SH-SY5Y (cell line): ENCODE results near the gene DPM3.

Experiments used
- GATA2 ChIP-seq: IDR thresholded peaks from 2 replicates; pipeline ENCODE4 v1.6.1; 2011; ENCODE audit warnings: mild to moderate bottlenecking, low read depth, low read length
- GATA3 ChIP-seq: IDR thresholded peaks from 2 replicates; pipeline ENCODE4 v1.6.1; 2011; ENCODE audit warnings: low read depth, mild to moderate bottlenecking, low read length, moderate library complexity

Gene DPM3

DNA sequence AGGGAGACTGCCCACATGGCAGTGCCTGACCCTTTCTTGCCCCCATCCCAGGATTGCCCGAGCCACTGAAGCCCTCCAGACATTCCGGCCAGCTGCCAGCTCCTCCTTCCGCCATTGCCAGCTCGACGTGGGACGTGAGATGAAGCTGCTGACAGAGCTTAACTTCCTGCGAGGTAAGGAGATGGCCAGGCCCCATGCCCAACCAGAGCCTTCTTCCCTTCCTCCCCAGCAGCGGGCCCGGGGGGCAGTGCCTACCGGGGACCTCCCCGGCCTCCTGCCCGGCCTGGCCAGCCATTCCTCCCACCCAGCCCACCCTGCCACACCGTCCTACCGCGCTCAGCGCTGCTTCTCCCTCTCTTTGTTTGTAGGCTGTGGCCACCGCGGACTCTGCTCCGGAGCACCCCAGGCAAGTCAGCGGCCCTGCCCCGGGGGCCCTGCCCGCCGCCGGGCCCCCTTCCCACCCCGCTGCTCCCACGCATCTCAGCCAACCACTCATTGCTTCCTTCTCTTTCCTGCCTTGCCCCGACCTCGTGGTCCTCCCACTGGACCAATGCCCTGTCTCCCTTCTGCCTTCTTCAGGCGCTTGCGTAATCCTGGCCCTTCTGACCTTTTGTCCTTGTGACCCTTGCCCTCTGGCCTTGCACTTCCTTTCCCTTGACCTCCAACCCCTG, 38.2 kb upstream of the DPM3 start:
- TF ChIP-seq GATA2 (no peak), GATA3 (no peak)

DNA sequence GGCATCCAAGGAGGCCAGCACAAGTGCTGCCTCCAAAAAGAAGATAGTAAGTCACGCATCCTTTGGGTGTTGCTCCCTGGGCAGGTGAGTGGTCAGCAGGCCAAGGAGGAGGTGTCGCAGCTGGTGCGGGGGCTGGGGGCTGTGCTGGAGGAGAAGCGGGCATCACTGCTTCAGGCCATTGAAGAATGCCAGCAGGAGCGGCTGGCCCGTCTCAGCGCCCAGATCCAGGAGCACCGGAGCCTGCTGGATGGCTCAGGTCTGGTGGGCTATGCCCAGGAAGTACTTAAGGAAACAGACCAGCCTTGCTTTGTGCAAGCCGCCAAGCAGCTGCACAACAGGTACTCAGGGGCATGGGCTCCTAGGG, 37.6 kb upstream of the DPM3 start:
- no peak for TF ChIP-seq GATA2
- no peak for TF ChIP-seq GATA3

DNA sequence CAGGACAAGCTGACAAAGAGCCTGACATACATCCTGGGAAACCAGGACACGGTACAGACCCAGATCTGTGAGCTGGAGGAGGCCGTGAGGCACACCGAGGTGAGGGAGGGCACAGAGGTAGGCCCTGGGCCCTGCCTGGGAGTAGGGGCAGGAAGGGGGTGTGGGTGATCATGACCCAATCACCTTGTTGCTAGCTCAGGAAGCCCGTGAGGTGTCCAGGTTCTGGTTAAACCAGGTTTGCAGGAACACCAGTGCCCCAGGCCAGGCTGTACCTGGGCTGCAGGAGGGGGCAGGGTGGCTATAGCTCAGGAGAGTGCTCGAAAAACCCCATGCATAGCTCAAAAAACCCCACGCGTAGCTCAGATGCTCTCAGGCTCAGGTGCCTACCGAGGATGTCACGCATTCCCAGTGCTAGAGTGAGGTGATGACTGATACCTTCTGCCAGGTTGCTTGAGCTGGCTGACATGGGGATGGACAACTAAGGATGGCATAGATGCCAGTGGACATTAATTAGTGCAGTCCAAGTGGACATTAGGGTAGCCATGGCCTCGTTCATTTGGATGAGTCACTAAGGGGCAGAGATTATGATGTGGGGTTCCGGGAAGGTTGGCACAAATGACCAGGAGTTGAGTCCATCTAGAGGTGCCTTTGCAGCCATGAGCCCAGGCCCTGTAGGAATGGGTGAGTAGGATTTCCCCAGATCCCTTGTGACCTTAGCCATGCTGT, 37.0 kb upstream of the DPM3 start:
- TF ChIP-seq GATA3 (no peak), GATA2 (no peak)

DNA sequence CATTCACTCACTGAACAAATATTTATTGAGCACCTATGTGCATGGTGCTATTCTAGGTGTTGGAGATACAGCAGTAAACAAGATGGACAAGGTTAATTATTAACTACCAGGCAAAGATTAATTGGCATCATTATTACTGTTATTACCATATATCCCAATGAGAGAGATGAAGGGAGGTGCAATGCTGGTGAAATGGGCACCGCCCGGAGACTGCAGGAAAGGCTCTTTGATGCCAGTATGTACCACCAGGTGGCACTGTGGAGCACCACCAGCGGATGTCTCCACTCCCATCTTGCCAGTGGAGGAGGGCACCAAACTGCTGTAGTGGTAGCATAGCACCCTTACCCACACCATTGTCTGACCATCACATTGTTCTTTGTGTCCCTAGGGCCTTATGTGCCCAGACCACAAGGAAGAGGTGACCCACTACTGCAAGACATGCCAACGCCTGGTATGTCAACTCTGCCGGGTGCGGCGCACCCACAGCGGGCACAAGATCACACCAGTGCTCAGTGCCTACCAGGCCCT, 36.3 kb upstream of the DPM3 start:
- TF ChIP-seq GATA2 (no peak), GATA3 (no peak)

DNA sequence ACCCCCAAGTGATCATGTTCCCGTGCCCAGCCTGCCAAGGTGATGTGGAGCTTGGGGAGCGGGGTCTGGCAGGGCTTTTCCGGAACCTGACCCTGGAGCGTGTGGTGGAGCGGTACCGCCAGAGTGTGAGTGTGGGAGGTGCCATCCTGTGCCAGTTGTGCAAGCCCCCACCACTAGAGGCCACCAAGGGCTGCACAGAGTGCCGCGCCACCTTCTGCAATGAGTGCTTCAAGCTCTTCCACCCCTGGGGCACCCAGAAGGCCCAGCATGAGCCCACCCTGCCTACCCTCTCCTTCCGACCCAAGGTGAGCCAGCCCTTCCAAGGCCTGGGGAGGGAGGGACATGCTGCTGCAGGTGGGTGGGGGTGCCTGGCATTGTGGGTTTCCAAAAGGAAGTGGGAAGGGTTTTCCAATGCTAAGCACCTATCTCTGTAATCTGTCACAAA, 35.6 kb upstream of the DPM3 start:
- no peak for TF ChIP-seq GATA2
- no peak for TF ChIP-seq GATA3

DNA sequence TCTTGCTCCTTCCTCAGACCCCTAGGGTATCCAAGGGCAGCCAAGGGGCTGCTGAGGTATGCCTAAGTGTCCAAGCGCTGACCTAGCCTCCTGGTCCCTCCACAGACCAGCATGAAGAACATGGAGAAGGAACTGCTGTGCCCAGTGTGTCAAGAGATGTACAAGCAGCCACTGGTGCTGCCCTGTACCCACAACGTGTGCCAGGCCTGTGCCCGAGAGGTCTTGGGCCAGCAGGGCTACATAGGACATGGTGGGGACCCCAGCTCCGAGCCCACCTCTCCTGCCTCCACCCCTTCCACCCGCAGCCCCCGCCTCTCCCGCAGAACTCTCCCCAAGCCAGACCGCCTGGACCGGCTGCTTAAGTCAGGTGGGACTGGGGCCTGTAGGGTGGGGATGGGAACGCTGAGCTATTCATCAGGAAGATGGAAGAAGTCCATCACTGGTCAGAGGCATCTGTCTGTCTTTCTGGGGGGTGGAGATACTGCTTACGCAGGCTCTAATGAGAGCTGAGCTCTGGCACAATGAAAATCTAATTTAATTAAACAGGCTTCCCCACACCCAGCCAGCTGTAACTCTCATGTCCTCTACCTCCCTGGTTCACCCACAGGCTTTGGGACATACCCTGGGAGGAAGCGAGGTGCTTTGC, 35.1 kb upstream of the DPM3 start:
- TF ChIP-seq GATA2 (no peak), GATA3 (no peak)

DNA sequence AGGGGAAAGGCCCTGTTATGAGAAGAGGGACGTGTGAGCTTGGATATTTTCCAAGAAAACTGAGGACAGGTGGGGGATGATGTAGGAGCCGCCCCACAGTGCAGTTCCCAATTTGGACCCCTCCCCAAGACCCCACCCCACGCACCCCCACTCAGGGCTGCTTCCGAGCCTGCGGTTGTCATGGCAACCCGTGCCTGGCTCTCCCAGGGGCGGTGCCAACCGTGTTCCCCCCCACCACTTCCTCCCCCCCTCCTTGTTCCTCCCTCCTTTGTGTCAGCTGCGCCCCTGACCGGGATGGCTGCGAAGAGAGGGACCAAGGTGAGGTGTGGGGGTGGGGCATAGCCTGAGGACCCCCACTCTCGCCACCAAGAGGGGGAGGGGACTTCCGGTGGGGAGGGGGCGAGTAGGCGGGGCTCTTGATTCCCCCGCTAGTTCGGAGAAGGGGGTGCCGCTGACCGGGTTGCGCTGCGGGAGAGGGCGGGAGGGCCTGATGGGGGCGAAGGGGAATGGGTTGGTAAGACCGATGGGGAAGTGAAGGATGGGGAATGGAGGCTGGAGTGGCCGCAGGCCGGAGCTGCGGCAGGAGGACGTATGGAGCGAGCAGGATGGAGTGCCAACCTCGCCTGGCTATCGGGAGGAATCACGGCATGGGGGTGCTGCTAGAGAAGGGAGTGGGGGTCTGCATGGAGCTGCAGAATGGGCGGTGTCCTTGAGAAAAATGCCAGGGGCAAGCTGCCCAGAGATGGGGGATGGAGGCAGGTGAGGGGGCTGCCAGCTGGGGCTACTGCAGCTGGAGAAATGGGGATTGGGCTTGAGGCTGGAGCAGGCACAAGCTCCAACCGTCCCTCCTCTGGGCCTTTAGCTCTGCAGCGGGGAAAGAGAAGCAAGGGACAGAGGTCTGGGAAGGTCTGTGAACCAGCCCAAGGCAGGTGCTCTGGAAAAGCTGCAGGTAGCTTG, 34.3 kb upstream of the DPM3 start:
- no peak for TF ChIP-seq GATA3
- no peak for TF ChIP-seq GATA2

DNA sequence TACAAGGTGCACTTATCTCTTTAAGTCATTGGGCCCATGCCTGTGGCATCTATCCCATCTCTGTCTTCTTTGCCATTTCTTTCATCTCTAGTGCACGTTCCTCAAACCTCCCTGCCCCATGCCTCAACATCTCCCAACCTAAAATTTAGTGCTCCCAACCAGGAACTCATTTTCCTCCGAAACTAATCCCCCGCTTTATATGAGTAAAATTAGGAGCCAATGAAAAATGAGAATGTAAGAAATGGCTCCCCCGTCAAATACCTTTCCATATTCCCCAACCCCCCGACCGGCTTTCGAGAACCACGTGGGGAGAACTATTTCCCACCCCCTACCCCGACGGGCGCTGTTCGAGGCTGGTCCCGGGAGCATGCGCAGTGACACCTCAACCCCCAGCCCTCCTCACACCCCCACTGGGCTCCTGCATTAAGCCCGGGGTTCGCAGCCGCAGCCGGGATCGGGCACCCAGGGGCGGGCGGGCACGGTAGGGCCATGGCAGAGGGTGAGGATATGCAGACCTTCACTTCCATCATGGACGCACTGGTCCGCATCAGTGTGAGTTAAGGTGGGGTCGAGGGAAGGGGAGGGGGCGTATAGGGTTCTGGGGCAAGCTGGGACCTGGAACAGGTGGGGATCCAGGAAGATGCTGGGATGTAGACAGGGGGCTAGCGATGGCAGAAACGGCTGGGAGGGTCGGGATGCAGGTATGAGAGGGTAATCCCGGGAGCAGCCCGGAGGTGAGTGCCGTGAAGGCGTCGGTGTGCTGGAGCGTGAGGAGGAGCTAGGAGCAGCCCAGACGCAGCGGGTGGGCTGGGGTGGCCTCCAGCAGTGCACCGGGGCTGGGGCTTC, 33.4 kb upstream of the DPM3 start, which contains the start of gene TRIM46:
Gene TRIM46, plus strand, starts transcription at position 372 of the 846 bp plus-strand sequence. Its CDS starts 118 bp downstream, at position 490.
- TF ChIP-seq GATA3 (no peak), GATA2 (no peak)

DNA sequence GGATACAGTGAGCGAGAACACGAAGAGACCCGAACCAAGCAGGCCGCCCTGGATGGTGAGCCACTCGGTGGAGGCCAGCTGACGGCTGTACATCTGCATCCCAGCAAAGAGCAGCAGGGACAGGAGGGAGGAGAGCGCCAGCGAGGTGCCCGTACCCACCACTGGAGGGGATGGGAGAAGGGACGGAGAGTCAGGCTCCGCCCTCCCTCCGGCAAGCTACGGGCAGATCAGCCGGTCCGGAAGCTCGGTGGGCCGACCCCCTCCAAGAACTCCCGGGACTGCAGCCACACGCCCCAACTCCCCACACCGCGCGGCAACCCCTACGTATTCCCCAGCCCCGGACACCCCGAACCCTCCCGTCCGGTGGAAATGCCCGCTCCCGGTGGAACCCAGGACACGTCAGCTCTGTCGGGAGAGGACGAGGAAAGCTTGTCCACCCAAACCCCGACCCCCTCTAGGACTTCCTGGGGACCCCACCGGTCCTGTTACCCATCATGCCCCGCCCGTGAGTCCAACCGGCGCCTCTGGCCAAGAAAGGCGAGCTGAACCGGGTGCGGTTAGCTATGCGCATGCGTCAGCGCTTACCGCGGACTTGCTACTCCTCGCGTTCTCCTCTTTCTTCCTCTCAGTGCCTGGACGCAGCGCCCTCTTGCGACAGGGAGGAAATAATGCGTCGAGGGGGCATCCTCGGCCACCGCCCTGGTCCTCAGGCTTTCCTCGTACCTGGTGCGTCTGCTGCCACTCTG, 32.6 kb upstream of the DPM3 start, which contains the start of gene KRTCAP2:
Gene KRTCAP2, minus strand, starts transcription at position 573 of the 746 bp plus-strand sequence. Its CDS starts 80 bp downstream, at position 493.
- TF ChIP-seq GATA2 = no peak
- TF ChIP-seq GATA3 = no peak

DNA sequence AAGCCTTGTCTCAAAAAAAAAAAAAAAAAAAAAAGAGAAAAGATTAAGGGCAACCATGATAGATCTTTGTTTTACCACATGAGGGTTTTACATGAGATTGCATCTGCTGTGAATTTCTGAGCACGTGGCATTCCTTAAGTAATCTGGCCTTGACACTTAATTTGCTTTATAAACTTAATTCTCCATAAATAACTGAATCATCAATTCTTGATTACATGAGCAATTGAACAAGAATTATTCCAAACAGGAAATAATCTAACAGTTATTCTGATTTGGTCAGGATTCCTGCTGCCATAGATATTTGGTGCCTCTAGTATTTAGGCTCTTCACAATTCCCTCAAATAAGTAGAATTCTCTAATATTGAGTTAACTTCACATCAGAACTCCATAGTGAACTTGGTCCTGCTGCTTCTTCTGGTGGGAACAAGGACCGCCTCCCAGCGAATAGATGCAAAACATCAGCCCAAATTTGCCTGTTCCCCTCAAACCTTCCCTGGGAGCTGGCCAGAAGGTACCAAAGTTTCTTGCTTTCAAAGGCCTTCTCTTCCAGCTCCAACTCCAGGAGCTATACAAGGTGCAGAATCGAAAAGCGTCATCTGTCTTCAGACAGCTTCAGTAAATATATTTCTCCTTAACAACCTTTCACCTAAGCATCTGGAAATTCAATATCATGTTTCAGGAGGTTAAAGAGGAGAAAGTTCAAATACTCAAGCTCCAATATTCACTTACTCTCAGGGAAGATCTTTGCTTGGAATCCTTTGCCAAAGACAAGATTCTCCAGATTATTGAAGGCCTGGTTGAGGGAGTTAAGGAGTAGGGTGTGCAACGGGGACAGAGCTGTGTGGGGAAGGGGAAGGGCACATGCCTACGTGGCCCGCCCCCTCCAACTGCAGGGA, 31.8 kb upstream of the DPM3 start:
- TF ChIP-seq GATA2 (no peak), GATA3 (no peak)

DNA sequence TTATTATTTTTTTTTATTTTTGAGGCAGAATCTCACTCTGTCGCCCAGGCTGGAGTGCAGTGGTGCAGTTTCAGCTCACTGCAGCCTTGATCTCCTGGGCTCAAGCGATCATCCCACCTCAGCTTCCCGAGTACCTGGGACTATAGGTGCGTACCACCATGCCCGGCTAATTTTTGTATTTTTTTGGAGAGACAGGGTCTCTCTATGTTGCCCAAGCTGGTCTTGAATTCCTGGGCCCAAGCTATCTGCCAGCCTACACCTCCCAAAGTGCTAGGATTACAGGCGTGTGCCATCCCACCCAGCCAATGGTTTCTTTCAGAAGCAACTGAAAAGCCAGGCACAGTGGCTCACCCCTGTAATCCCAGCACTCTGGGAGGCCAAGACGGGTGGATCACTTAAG, 30.5 kb upstream of the DPM3 start:
- TF ChIP-seq GATA3 = no peak
- no peak for TF ChIP-seq GATA2
